Body of pancreas (tissue), 4 donors: ENCODE measurements around the gene USH2A. TPM values are rescaled to one million over a fixed set of nuclear protein-coding genes. Genes with fewer than 3 reads are reported as not detected.

Source experiments
- ATAC-seq: fragments of 150-250 bp; one replicate; pipeline ENCODE4 v1.9.1; 2016
- DNase-seq, 4 donors: peaks; one replicate each; pipeline ENCODE4 v3.0.0-alpha.2; 2019
- H3K27ac ChIP-seq, 4 donors: fragments of 200-600 bp; sonication (generic); 1 replicate in 3 of 4; 2 replicates in 1 of 4; pipeline versions ENCODE4 v1.5.1 to v1.6.1; 2016 to 2019; ENCODE audit warnings: mild to moderate bottlenecking in 1 of 4, mixed read lengths in 1 of 4, moderate library complexity in 1 of 4
- H3K27me3 ChIP-seq, 2 donors: fragments of 200-600 bp; sonication (generic); one replicate each; pipeline ENCODE4 v1.6.0; 2016; ENCODE audit warnings: mild to moderate bottlenecking in 1 of 2
- H3K36me3 ChIP-seq, 2 donors: fragments of 200-600 bp; sonication (generic); replicated peaks in 1 of 2; 2 replicates each; pipeline ENCODE4 v1.5.1; 2016; ENCODE audit warnings: low read depth in 2 of 2; ENCODE audit not compliant: insufficient read depth in 1 of 2
- H3K4me1 ChIP-seq: fragments of 200-600 bp; sonication (generic); one replicate; pipeline ENCODE4 v1.6.0; 2016
- H3K4me3 ChIP-seq, 2 donors: fragments of 200-600 bp; sonication (generic); 1 replicate in 1 of 2; 2 replicates in 1 of 2; pipeline ENCODE4 v1.5.1; 2016 to 2019
- H3K9me3 ChIP-seq, 3 donors: fragments of 200-600 bp; sonication (generic); 1 replicate in 2 of 3; 2 replicates in 1 of 3; pipeline ENCODE4 v1.5.1; 2016
- CTCF ChIP-seq, 7 experiments: fragments of 450-650 bp in 4 of 7; fragments of 200-600 bp in 3 of 7; sonication (generic) in 3 of 7; IDR thresholded peaks; one replicate each; pipeline ENCODE4 v1.5.1; 2016 to 2019; ENCODE audit warnings: antibody characterized with exemption in 7 of 7
- POLR2A ChIP-seq, 3 donors: fragments of 450-650 bp; IDR thresholded peaks; one replicate each; pipeline ENCODE4 v1.6.1; 2016; ENCODE audit warnings: antibody characterized with exemption in 3 of 3, mild to moderate bottlenecking in 2 of 3
- WGBS, 2 donors: methylation state at CpG; one replicate each; pipeline ENCODE4 v1.1.5; 2017; 5-methylcytosine and 5-hydroxymethylcytosine counted together
- intact Hi-C: fragments of 100-400 bp; cut with DNase I; formaldehyde crosslinking; loops from one replicate; pipeline ENCODE4 v1.15.1; 2023
- total RNA-seq, 2 donors: library from RNA; depleted of rRNA; stranded (reverse); fragments of >200 nt; gene quantifications; one replicate each; pipeline ENCODE4 v1.1.0, GENCODE V29; 2016

Gene USH2A
- total RNA-seq, 2 donors from 2014 or later: 0.26 to 0.33 TPM

- no peak for ATAC-seq
These were observed 669.1 kb downstream of the USH2A start for GRCh38 chr1:215754112-215754511.

GRCh38 chr1:215749414-215749813 is 673.8 kb downstream of the USH2A start:
- DNase-seq (no peak), ATAC-seq (no peak)
- TF ChIP-seq POLR2A (IDR thresholded peaks at IDR 0.05) (no peak), CTCF (IDR thresholded peaks at IDR 0.05) (no peak)
- 42 to 52% methylated on average over 4 of the region's 4 CpGs for WGBS, 2 donors
- intact Hi-C loops: no loop called here
- Histone ChIP-seq H3K27me3 (no peaks in the 10 kb centered on the region), H3K4me1 (no peaks in the 10 kb centered on the region), H3K36me3 (no peaks in the 10 kb centered on the region), H3K27ac (no peak overlapping the region), H3K4me3 (no peak overlapping the region), H3K9me3 (no peaks in the 10 kb centered on the region)

More at GRCh38 chr1:215754112-215754511, 669.1 kb downstream of the USH2A start:
- Histone ChIP-seq H3K36me3 (no peaks in the 10 kb centered on the region), H3K27ac (no peak overlapping the region), H3K27me3 (no peaks in the 10 kb centered on the region), H3K4me1 (no peaks in the 10 kb centered on the region), H3K4me3 (no peak overlapping the region), H3K9me3 (no peaks in the 10 kb centered on the region)
- no peak for TF ChIP-seq CTCF (IDR thresholded peaks at IDR 0.05)
- no peak for TF ChIP-seq POLR2A (IDR thresholded peaks at IDR 0.05)
- WGBS, 2 donors: 28 to 34% methylated on average over 4 of the region's 4 CpGs
- DNase-seq: no peak
- intact Hi-C loops: no loop called here

- Histone ChIP-seq H3K36me3 (no peaks in the 10 kb centered on the region), H3K27me3 (no peaks in the 10 kb centered on the region), H3K27ac (no peak overlapping the region), H3K9me3 (no peaks in the 10 kb centered on the region), H3K4me3 (no peak overlapping the region), H3K4me1 (no peaks in the 10 kb centered on the region)
- WGBS, 2 donors: 45 to 77% methylated on average over 1 of the region's 1 CpG
- TF ChIP-seq CTCF (IDR thresholded peaks at IDR 0.05) (no peak), POLR2A (IDR thresholded peaks at IDR 0.05) (no peak)
- DNase-seq (no peak), ATAC-seq (no peak)
- intact Hi-C loops: no loop called here
These were observed 674.8 kb downstream of the USH2A start for GRCh38 chr1:215748431-215748830.

- intact Hi-C loops: no loop called here
- Histone ChIP-seq H3K36me3 (no peaks in the 10 kb centered on the region), H3K27me3 (no peaks in the 10 kb centered on the region), H3K4me1 (no peaks in the 10 kb centered on the region), H3K9me3 (no peaks in the 10 kb centered on the region), H3K27ac (no peak overlapping the region), H3K4me3 (no peak overlapping the region)
- ATAC-seq (no peak), DNase-seq (no peak)
- WGBS, 2 donors: 41 to 60% methylated on average over 1 of the region's 1 CpG
- no peak for TF ChIP-seq POLR2A (IDR thresholded peaks at IDR 0.05)
- TF ChIP-seq CTCF (IDR thresholded peaks at IDR 0.05): no peak
These were observed 678.8 kb downstream of the USH2A start for GRCh38 chr1:215744419-215744818.

GRCh38 chr1:215739025-215739424 is 684.2 kb downstream of the USH2A start:
- intact Hi-C loops: no loop called here
- Histone ChIP-seq H3K4me3 (no peak overlapping the region), H3K4me1 (no peaks in the 10 kb centered on the region), H3K9me3 (peaks cover 0 to 9% (median 0%) of the 10 kb centered on the region in 3 donors), H3K27me3 (no peaks in the 10 kb centered on the region), H3K27ac (no peak overlapping the region), H3K36me3 (no peaks in the 10 kb centered on the region)
- TF ChIP-seq CTCF (IDR thresholded peaks at IDR 0.05): no peak
- no peak for DNase-seq
- 76 to 79% methylated on average over 3 of the region's 3 CpGs for WGBS, 2 donors
- ATAC-seq: no peak
